ENCODE results near the gene B4GALT2.

B4GALT2 gene, protein sequence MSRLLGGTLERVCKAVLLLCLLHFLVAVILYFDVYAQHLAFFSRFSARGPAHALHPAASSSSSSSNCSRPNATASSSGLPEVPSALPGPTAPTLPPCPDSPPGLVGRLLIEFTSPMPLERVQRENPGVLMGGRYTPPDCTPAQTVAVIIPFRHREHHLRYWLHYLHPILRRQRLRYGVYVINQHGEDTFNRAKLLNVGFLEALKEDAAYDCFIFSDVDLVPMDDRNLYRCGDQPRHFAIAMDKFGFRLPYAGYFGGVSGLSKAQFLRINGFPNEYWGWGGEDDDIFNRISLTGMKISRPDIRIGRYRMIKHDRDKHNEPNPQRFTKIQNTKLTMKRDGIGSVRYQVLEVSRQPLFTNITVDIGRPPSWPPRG

DNA sequence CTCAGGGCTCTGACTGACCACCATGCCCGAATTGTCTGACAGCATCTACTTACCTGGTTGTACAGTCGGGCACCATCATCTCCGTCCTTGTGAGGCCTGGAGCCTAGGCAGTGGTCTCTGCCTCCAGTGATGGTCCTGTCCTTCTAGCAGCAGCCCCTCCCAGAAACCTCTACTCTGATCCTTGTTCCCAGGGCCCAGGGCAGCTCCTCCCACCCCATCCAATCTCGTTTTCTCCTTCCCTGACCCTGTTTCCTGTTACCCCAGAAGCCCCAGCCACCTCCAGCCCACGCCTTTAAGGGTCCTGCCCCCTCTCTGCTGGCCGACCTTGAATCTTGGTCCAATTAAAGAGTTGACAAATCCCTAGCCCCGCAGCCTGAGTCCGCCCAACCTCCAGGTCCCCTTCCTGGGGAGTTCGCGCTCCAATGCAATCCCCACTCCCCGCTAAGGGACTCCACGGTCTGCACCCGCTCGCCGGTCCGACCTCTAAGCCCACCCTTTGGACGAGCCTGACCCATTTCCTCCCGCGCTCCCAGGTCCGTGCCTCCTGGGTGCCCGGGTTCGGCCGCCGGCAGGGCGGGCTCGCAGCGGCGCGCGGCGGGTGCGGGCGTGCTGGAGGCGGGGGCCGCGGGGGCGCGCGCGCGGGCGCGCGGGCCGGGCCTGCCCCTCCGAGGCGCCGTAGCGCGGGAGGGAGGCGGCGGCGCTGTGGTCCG lies at the start of gene B4GALT2:
B4GALT2 (plus strand) TSS at position 660 of the 710 bp plus-strand sequence. CDS start 1,951 bp downstream, outside the sequence.
- DNase-seq = peak in 1 of 2 donors; percentile 26

DNA sequence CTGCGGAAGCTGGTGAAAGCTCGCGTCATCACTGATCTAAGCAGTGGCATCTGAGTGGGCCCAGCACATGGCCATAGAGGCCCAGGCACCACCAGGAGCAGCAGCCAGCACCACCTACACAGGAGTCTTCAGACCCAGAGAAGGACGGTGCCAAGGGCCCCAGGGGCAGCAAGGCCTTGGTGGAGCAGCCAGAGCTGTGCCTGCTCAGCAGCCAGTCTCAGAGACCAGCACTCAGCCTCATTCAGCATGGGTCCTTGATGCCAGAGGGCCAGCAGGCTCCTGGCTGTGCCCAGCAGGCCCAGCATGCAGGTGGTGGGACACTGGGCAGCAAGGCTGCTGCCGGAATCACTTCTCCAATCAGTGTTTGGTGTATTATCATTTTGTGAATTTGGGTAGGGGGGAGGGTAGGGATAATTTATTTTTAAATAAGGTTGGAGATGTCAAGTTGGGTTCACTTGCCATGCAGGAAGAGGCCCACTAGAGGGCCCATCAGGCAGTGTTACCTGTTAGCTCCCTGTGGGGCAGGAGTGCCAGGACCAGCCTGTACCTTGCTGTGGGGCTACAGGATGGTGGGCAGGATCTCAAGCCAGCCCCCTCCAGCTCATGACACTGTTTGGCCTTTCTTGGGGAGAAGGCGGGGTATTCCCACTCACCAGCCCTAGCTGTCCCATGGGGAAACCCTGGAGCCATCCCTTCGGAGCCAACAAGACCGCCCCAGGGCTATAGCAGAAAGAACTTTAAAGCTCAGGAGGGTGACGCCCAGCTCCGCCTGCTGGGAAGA lies 48.7 kb upstream of the B4GALT2 start:
- DNase-seq = no peak

- DNase-seq = no peak
Observed at GRCh38 chr1:43930949-43931275, 48.1 kb upstream of the B4GALT2 start.

- no peak for DNase-seq
Observed at GRCh38 chr1:43931711-43932660, 47.0 kb upstream of the B4GALT2 start.

GRCh38 chr1:43932786-43933385 lies 46.1 kb upstream of the B4GALT2 start:
- DNase-seq = no peak

DNA sequence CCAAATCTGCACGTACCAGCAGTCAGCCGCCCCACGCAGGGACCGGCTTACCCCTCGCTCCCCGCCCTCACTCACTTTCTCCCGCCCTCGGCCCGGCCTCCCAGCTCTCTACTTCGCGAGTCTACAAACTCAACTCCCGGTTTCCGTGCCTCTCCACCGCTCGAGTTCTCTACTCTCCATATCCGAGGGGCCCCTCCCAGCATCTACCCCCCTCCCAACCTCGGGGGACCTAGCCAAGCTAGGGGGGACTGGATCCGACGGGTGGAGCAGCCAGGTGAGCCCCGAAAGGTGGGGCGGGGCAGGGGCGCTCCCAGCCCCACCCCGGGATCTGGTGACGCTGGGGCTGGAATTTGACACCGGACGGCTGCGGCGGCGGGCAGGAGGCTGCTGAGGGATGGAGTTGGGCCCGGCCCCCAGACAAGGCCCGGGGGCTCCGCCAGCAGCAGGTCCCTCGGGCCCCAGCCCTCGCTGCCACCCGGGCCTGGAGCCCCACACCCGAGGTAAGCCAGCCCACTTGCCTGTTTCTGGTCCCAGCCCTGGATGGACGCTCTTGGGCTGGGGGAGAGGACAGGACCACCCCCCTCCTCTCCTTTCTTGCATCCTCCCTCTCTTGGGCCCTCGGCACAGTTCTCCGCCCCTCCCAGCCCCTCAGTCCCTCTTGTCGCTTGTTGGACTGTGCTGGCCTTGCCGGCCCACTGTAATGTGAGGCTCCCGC lies 45.5 kb upstream of the B4GALT2 start, which contains the start of gene ARTN:
ARTN (plus strand) TSS at position 416 of the 715 bp plus-strand sequence. CDS start 1,856 bp downstream, outside the sequence.
- no peak for DNase-seq

- peak; percentile 17 to 42 for DNase-seq
Observed at GRCh38 chr1:43934101-43934985, 44.7 kb upstream of the B4GALT2 start.

DNA sequence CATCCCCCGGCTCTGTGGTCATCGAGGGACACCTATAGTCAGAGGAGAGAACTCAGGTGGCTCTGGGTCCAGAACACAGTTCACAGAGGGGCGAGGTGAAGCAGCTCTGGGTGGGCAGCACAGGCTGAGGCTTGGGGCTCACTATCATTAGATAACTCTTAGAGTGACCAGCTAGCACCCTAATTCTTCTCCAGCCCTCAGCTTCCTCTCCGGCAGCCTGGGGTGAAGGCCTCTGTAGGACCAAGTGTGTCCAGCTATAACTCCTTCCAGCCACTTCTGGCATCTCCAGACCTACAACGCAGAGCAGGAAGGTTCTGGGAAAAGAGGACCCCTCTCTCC lies 44.1 kb upstream of the B4GALT2 start:
- no peak for DNase-seq

GRCh38 chr1:43935711-43936427 lies 43.1 kb upstream of the B4GALT2 start:
- no peak for DNase-seq

DNA sequence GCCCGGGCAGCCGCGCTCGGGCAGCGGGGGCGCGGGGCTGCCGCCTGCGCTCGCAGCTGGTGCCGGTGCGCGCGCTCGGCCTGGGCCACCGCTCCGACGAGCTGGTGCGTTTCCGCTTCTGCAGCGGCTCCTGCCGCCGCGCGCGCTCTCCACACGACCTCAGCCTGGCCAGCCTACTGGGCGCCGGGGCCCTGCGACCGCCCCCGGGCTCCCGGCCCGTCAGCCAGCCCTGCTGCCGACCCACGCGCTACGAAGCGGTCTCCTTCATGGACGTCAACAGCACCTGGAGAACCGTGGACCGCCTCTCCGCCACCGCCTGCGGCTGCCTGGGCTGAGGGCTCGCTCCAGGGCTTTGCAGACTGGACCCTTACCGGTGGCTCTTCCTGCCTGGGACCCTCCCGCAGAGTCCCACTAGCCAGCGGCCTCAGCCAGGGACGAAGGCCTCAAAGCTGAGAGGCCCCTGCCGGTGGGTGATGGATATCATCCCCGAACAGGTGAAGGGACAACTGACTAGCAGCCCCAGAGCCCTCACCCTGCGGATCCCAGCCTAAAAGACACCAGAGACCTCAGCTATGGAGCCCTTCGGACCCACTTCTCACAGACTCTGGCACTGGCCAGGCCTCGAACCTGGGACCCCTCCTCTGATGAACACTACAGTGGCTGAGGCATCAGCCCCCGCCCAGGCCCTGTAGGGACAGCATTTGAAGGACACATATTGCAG lies 42.4 kb upstream of the B4GALT2 start:
- DNase-seq = no peak

GRCh38 chr1:43937179-43937865 lies 41.7 kb upstream of the B4GALT2 start:
- no peak for DNase-seq

- DNase-seq = no peak
Observed at GRCh38 chr1:43938383-43938782, 40.6 kb upstream of the B4GALT2 start.

DNA sequence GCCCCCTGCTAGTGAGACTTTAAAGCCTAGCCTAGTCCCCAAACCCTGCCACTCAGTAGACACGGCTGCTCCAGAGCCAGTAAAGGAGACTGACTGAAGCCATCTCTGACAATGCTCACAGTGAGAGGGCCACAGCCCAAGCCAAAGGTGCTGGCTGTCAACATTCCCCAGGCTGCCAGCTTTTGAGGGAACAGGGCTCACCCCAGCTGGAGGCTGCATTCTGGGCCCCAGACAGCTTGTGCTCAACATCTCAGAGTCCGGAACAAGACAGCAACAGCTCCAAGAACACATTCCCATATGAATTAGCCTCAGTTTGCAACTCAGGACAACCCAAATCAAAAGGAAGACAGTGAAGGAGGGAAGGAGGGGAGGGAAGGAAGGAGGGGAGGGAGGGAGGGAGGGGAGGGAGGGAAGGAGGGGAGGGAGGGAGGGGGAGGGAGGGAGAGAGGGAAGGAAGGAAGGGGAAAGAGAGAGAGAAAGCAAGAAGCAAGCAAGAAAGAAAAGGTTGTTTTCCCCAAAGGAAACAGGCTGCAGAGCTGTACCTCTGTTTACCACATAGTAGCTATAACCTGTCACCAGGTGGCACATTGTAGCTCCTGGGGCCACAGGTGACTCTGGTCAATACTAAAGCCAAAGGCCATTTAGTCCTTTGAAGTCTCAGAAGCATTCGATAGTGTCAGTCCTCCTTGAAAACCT lies 40.0 kb upstream of the B4GALT2 start:
- DNase-seq = no peak

- DNase-seq = no peak
Observed at GRCh38 chr1:43942411-43942810, 36.6 kb upstream of the B4GALT2 start.

DNA sequence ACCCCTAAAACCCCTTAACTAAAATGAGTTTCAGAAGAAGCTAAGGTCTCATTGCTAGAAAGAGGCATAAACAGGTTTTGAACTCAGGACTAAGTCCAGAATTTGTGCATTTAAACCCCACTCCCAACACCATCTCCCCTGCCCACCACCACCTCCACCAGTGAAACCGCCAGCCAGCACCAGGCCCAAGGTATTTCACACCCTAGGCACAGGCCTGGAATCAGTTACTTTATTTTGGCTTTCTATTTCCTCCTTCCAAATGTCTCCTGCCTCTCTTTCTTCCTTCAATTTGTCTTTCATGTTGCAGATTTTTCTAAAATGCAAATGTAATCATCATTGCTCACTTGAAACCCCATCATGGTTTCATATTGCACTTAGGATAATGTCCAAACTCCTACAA lies 34.1 kb upstream of the B4GALT2 start:
- no peak for DNase-seq

DNA sequence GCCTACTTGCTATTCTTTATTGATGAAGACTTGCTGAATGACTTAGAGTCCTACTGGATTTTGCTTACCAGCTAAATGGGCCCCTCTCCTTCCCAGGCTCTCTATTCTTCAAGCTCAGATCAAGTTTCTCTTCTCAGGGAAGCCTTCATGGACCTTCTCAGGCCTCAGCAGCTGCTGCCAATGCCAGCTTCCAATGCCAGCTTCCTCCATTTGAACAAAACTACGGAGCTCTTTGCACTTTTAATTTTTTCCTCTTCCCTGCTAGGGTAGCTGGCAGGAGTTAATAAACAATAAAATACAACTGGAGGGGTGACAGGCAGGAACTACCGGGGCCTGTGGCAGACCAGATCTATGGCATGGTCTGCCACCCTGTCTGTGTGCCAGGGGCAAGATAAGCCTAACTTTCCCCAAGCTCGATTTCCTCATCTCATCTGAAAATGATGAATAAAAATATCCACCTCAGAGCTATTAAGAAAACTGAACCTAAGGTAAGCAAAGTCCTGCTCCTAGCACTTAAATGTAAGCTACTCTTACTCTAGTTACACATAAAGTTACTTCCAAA lies 33.3 kb upstream of the B4GALT2 start:
- DNase-seq = no peak
